GM21825 (cell line): ENCODE data around the gene TLE6.
"Not testable (repeated sequence)": the region's sequence is repeated elsewhere in the genome, so short reads cannot be mapped to it uniquely, and the experiment has no call there.

ENCODE experiments used
- ATAC-seq: cut with Tn5 transposase; IDR thresholded peaks from one replicate; pipeline ENCODE4 v1.9.1; 2021; ENCODE audit warnings: mild to moderate bottlenecking, moderate library complexity; ENCODE audit not compliant: unreplicated experiment

The TLE6 gene

GRCh38 chr19:3027292-3027691 lies 49.9 kb downstream of the TLE6 start:
- no peak for ATAC-seq

- no peak for ATAC-seq
Measured at GRCh38 chr19:3027981-3028304, 50.6 kb downstream of the TLE6 start.

- no peak for ATAC-seq
Measured at GRCh38 chr19:3028305-3029064, 51.1 kb downstream of the TLE6 start.

GRCh38 chr19:3029065-3029923 lies 51.9 kb downstream of the TLE6 start, which contains the start of gene TLE2:
TLE2 (minus strand) TSS chr19:3029280; CDS start chr19:3028904, 376 bp downstream.
- no peak for ATAC-seq

GRCh38 chr19:3031607-3031867 lies 54.2 kb downstream of the TLE6 start:
- no peak for ATAC-seq

- ATAC-seq, result no peak
Measured at GRCh38 chr19:3033595-3034405, 56.4 kb downstream of the TLE6 start.

GRCh38 chr19:3034406-3034655 lies 57.0 kb downstream of the TLE6 start:
- no peak for ATAC-seq

GRCh38 chr19:3034656-3035541 lies 57.5 kb downstream of the TLE6 start:
- ATAC-seq, result no peak

GRCh38 chr19:3035542-3036118 lies 58.3 kb downstream of the TLE6 start:
- peak; percentile 77 for ATAC-seq

- peak; percentile 45 for ATAC-seq
Measured at GRCh38 chr19:3036119-3036976, 59.0 kb downstream of the TLE6 start.

GRCh38 chr19:3036977-3037544 lies 59.7 kb downstream of the TLE6 start:
- not testable (repeated sequence) for ATAC-seq

GRCh38 chr19:3038214-3038613 lies 60.9 kb downstream of the TLE6 start:
- no peak for ATAC-seq

- no peak for ATAC-seq
Measured at GRCh38 chr19:3039125-3039524, 61.8 kb downstream of the TLE6 start.

GRCh38 chr19:3039641-3040077 lies 62.3 kb downstream of the TLE6 start:
- ATAC-seq, result no peak

- ATAC-seq, result no peak
Measured at GRCh38 chr19:3041327-3041726, 64.0 kb downstream of the TLE6 start.

GRCh38 chr19:3041761-3042620 lies 64.6 kb downstream of the TLE6 start:
- ATAC-seq, result no peak

GRCh38 chr19:3042621-3043267 lies 65.4 kb downstream of the TLE6 start:
- ATAC-seq, result no peak
